ENCODE results near the gene SLC3A2. TPM values are rescaled to one million over a fixed set of nuclear protein-coding genes. Genes with fewer than 3 reads are reported as not detected.
"Not testable (repeated sequence)": the region's sequence is repeated elsewhere in the genome, so short reads cannot be mapped to it uniquely, and the experiment has no call there.

Gene SLC3A2
- total RNA-seq, 5 donors from 2014 or later (not counting 1 experiment from before 2014, with no cell fraction given), result 178 to 248 (median 237) TPM

GRCh38 chr11:62855571-62856332 is 24.9 kb upstream of the SLC3A2 start:
- Histone ChIP-seq H3K9me3 (no peaks in the 10 kb centered on the region), H3K27me3 (replicated peaks in 1 of 2; ENCODE audit: control insufficient read depth in 2 of 2, extremely low read depth in 1 of 2, insufficient read depth in 2 of 2, low read length in 1 of 2) (no peaks in the 10 kb centered on the region), H3K27ac (ENCODE audit: low read length) (peak overlapping the region; percentile 62), H3K36me3 (ENCODE audit: control insufficient read depth in 2 of 2, extremely low read depth in 1 of 2, insufficient read depth in 1 of 2, low read length in 1 of 2) (peaks cover 0 to 33% of the 10 kb centered on the region in 2 donors), H3K4me1 (ENCODE audit: control insufficient read depth in 1 of 2, extremely low read depth in 1 of 2, insufficient read depth in 2 of 2, low read length in 2 of 2) (peaks cover 32 to 37% of the 10 kb centered on the region in 2 experiments), H3K4me3 (ENCODE audit: control insufficient read depth in 1 of 2, extremely low read depth in 1 of 2, low read length in 1 of 2) (peak overlapping the region; percentile 81 to 100)
- ATAC-seq (replicated peaks in 1 of 4), result peak; percentile 89 to 94 (median 92)
- POLR2A ChIA-PET, result interaction anchor here (0.5 to 6.5 kb wide), 34 partner anchors 9 to 711 kb away, joined by 3 to 71 read pairs (median 4); partner anchors contain the start of genes C11orf98 (in 2 of the 2), CSKMT (in 2 of the 2), STX5 (in 2 of the 2) and LBHD1 (in 1 of the 2)
- Mint-ChIP-seq H3K4me1 (peaks cover 45 to 65% (median 63%) of the 10 kb centered on the region in 3 donors), H3K36me3 (peaks cover 38% of the 10 kb centered on the region), H3K4me3 (peak overlapping the region; percentile 93 to 98 (median 97)), H3K27ac (peak overlapping the region; percentile 94 to 96), H3K9me3 (no peaks in the 10 kb centered on the region), H3K27me3 (no peaks in the 10 kb centered on the region)
- DNase-seq, result peak; percentile 93 to 99 (median 96)
- 0% methylated on average over 51 of the region's 54 CpGs for WGBS (ENCODE audit: insufficient coverage)
- CTCF ChIA-PET, result interaction anchor here in 1 of 2 donors (0.5 to 2.8 kb wide), 12 partner anchors 8 to 282 kb away, joined by 3 to 19 read pairs (median 4); partner anchors contain the start of genes B3GAT3, HNRNPUL2, SLC3A2 and ZBTB3

GRCh38 chr11:62856333-62856895 is 24.3 kb upstream of the SLC3A2 start:
- ATAC-seq (replicated peaks in 1 of 4) (no peak), DNase-seq (peak in 1 of 35 experiments; percentile 48)
- no peaks in the 10 kb centered on the region for H3K9me3 Mint-ChIP-seq
- Histone ChIP-seq H3K9me3 (no peaks in the 10 kb centered on the region), H3K4me3 (ENCODE audit: control insufficient read depth in 1 of 2, extremely low read depth in 1 of 2, low read length in 1 of 2) (peak overlapping the region; percentile 81 to 100), H3K27ac (ENCODE audit: low read length) (peak overlapping the region; percentile 62), H3K27me3 (replicated peaks in 1 of 2; ENCODE audit: control insufficient read depth in 2 of 2, extremely low read depth in 1 of 2, insufficient read depth in 2 of 2, low read length in 1 of 2) (no peaks in the 10 kb centered on the region), H3K36me3 (ENCODE audit: control insufficient read depth in 2 of 2, extremely low read depth in 1 of 2, insufficient read depth in 1 of 2, low read length in 1 of 2) (peaks cover 0 to 31% of the 10 kb centered on the region in 2 donors), H3K4me1 (ENCODE audit: control insufficient read depth in 1 of 2, extremely low read depth in 1 of 2, insufficient read depth in 2 of 2, low read length in 2 of 2) (peaks cover 32 to 33% of the 10 kb centered on the region in 2 experiments)
- peaks cover 38% of the 10 kb centered on the region for H3K36me3 Mint-ChIP-seq
- peak overlapping the region; percentile 93 to 98 (median 97) for H3K4me3 Mint-ChIP-seq
- H3K4me1 Mint-ChIP-seq, result peaks cover 43 to 62% (median 59%) of the 10 kb centered on the region in 3 donors
- 0% methylated on average over 11 of the region's 20 CpGs for WGBS (ENCODE audit: insufficient coverage)
- H3K27ac Mint-ChIP-seq, result peak overlapping the region; percentile 94 to 96
- CTCF ChIA-PET, result interaction anchor here in 1 of 2 donors (0.6 to 2.8 kb wide), 13 partner anchors 8 to 282 kb away, joined by 3 to 19 read pairs (median 3); partner anchors contain the start of genes HNRNPUL2, SLC3A2, STX5 and TAF6L
- H3K27me3 Mint-ChIP-seq, result no peaks in the 10 kb centered on the region
- POLR2A ChIA-PET, result interaction anchor here (0.5 to 3.4 kb wide), 27 partner anchors 8 to 711 kb away, joined by 3 to 23 read pairs (median 4); partner anchors contain the start of genes C11orf98 (in 2 of the 2), CSKMT (in 2 of the 2), LBHD1 (in 1 of the 2) and NXF1 (in 1 of the 2)

GRCh38 chr11:62857541-62857982 is 23.1 kb upstream of the SLC3A2 start:
- H3K36me3 Mint-ChIP-seq, result peaks cover 30% of the 10 kb centered on the region
- DNase-seq, result no peak
- ChIA-PET CTCF (interaction anchor here in 1 of 2 donors (0.7 to 2.8 kb wide), 3 partner anchors 17 to 82 kb away, joined by 3 to 19 read pairs (median 3); no protein-coding TSS in a partner anchor), POLR2A (interaction anchor here in 1 of 2 donors (0.5 to 0.6 kb wide), 2 partner anchors 26 to 38 kb away, joined by 4 to 5 read pairs; no protein-coding TSS in a partner anchor)
- no peak for ATAC-seq (replicated peaks in 1 of 4)
- H3K4me1 Mint-ChIP-seq, result peaks cover 35 to 56% (median 51%) of the 10 kb centered on the region in 3 donors
- peak overlapping the region; percentile 28 to 34 for H3K27ac Mint-ChIP-seq
- H3K4me3 Mint-ChIP-seq, result peak overlapping the region; percentile 17 to 97 (median 50)
- no peaks in the 10 kb centered on the region for H3K27me3 Mint-ChIP-seq
- 78% methylated on average over 2 of the region's 2 CpGs for WGBS (ENCODE audit: insufficient coverage)
- no peaks in the 10 kb centered on the region for H3K9me3 Mint-ChIP-seq
- H3K27me3 ChIP-seq (replicated peaks in 1 of 2; ENCODE audit: control insufficient read depth in 2 of 2, extremely low read depth in 1 of 2, insufficient read depth in 2 of 2, low read length in 1 of 2), result no peaks in the 10 kb centered on the region
- H3K4me3 ChIP-seq (ENCODE audit: control insufficient read depth in 1 of 2, extremely low read depth in 1 of 2, low read length in 1 of 2), result no peak overlapping the region
- no peaks in the 10 kb centered on the region for H3K9me3 ChIP-seq
- H3K27ac ChIP-seq (ENCODE audit: low read length), result no peak overlapping the region
- H3K4me1 ChIP-seq (ENCODE audit: control insufficient read depth in 1 of 2, extremely low read depth in 1 of 2, insufficient read depth in 2 of 2, low read length in 2 of 2), result peaks cover 29 to 33% of the 10 kb centered on the region in 2 experiments
- H3K36me3 ChIP-seq (ENCODE audit: control insufficient read depth in 2 of 2, extremely low read depth in 1 of 2, insufficient read depth in 1 of 2, low read length in 1 of 2), result peaks cover 0 to 20% of the 10 kb centered on the region in 2 donors

- no peaks in the 10 kb centered on the region for H3K27me3 Mint-ChIP-seq
- ATAC-seq (replicated peaks in 1 of 4) (no peak), DNase-seq (no peak)
- peaks cover 32 to 54% (median 48%) of the 10 kb centered on the region in 3 donors for H3K4me1 Mint-ChIP-seq
- peaks cover 24% of the 10 kb centered on the region for H3K36me3 Mint-ChIP-seq
- POLR2A ChIA-PET, result interaction anchor here in 1 of 2 donors (0.5 kb wide), 1 partner anchor 39 kb away, joined by 5 read pairs; no protein-coding TSS in a partner anchor
- peak overlapping the region in 1 of 3 donors; percentile 50 for H3K4me3 Mint-ChIP-seq
- H3K9me3 Mint-ChIP-seq, result no peaks in the 10 kb centered on the region
- Histone ChIP-seq H3K4me3 (ENCODE audit: control insufficient read depth in 1 of 2, extremely low read depth in 1 of 2, low read length in 1 of 2) (no peak overlapping the region), H3K27me3 (replicated peaks in 1 of 2; ENCODE audit: control insufficient read depth in 2 of 2, extremely low read depth in 1 of 2, insufficient read depth in 2 of 2, low read length in 1 of 2) (no peaks in the 10 kb centered on the region), H3K36me3 (ENCODE audit: control insufficient read depth in 2 of 2, extremely low read depth in 1 of 2, insufficient read depth in 1 of 2, low read length in 1 of 2) (peaks cover 0 to 14% of the 10 kb centered on the region in 2 donors), H3K9me3 (no peaks in the 10 kb centered on the region), H3K4me1 (ENCODE audit: control insufficient read depth in 1 of 2, extremely low read depth in 1 of 2, insufficient read depth in 2 of 2, low read length in 2 of 2) (peaks cover 24 to 34% of the 10 kb centered on the region in 2 experiments), H3K27ac (ENCODE audit: low read length) (no peak overlapping the region)
- H3K27ac Mint-ChIP-seq, result no peak overlapping the region
- WGBS (ENCODE audit: insufficient coverage), result 87% methylated on average over 2 of the region's 7 CpGs
- CTCF ChIA-PET, result interaction anchor here in 1 of 2 donors (0.7 to 0.8 kb wide), 2 partner anchors 21 to 83 kb away, joined by 3 read pairs; no protein-coding TSS in a partner anchor
Measured at GRCh38 chr11:62858201-62858600, 22.5 kb upstream of the SLC3A2 start.

GRCh38 chr11:62859281-62859703 is 21.4 kb upstream of the SLC3A2 start:
- not testable (repeated sequence) for H3K27me3 Mint-ChIP-seq

More at GRCh38 chr11:62859281-62859703, 21.4 kb upstream of the SLC3A2 start:
- CTCF ChIA-PET; H3K27ac ChIP-seq (ENCODE audit: low read length); H3K27me3 ChIP-seq (replicated peaks in 1 of 2; ENCODE audit: control insufficient read depth in 2 of 2, extremely low read depth in 1 of 2, insufficient read depth in 2 of 2, low read length in 1 of 2); DNase-seq; H3K4me3 ChIP-seq (ENCODE audit: control insufficient read depth in 1 of 2, extremely low read depth in 1 of 2, low read length in 1 of 2); H3K4me3 Mint-ChIP-seq; ATAC-seq (replicated peaks in 1 of 4); H3K9me3 Mint-ChIP-seq; POLR2A ChIA-PET; H3K27ac Mint-ChIP-seq; H3K9me3 ChIP-seq; H3K36me3 ChIP-seq (ENCODE audit: control insufficient read depth in 2 of 2, extremely low read depth in 1 of 2, insufficient read depth in 1 of 2, low read length in 1 of 2): not testable (repeated sequence)
- no CpG with 5 or more reads among the region's 8 CpGs for WGBS (ENCODE audit: insufficient coverage)
- Mint-ChIP-seq H3K36me3 (peaks cover 13% of the 10 kb centered on the region), H3K4me1 (peaks cover 21 to 43% (median 37%) of the 10 kb centered on the region in 3 donors)
- H3K4me1 ChIP-seq (ENCODE audit: control insufficient read depth in 1 of 2, extremely low read depth in 1 of 2, insufficient read depth in 2 of 2, low read length in 2 of 2), result peaks cover 13 to 24% of the 10 kb centered on the region in 2 experiments

Measured in T-cell (primary cell).